ENCODE measurements around the gene VCL. TPM values are rescaled to one million over a fixed set of nuclear protein-coding genes. Genes with fewer than 3 reads are reported as not detected.

The VCL gene
- total RNA-seq, 4 donors from 2014 or later = 96.1 to 133 (median 120) TPM

DNA sequence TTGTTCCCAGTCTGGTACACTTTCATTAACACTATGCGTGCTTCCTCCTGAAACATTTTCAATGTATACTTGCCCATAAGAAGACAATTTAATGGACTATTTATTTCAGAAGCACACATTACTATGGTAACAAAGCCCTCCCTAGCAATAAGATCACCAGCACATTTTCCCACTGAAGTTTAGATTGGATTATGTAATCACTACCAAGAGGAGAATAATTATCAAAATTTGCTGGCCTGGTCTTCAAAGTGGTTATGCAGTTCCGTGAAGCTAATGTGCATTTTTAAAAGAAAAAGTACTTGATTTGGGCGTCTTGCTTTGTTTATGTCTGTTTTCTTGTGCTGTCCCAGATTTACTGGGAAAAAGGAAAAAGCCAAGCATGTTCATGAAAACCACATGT lies 90.8 kb downstream of the VCL start:
- Histone ChIP-seq H3K27me3 (no peaks in the 10 kb centered on the region), H3K36me3 (peaks cover 0 to 39% (median 14%) of the 10 kb centered on the region in 4 donors), H3K9me3 (no peaks in the 10 kb centered on the region), H3K4me1 (no peaks in the 10 kb centered on the region), H3K4me3 (no peak overlapping the region), H3K27ac (no peak overlapping the region)
- TF ChIP-seq, protein P1, sequence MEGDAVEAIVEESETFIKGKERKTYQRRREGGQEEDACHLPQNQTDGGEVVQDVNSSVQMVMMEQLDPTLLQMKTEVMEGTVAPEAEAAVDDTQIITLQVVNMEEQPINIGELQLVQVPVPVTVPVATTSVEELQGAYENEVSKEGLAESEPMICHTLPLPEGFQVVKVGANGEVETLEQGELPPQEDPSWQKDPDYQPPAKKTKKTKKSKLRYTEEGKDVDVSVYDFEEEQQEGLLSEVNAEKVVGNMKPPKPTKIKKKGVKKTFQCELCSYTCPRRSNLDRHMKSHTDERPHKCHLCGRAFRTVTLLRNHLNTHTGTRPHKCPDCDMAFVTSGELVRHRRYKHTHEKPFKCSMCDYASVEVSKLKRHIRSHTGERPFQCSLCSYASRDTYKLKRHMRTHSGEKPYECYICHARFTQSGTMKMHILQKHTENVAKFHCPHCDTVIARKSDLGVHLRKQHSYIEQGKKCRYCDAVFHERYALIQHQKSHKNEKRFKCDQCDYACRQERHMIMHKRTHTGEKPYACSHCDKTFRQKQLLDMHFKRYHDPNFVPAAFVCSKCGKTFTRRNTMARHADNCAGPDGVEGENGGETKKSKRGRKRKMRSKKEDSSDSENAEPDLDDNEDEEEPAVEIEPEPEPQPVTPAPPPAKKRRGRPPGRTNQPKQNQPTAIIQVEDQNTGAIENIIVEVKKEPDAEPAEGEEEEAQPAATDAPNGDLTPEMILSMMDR (IDR thresholded peaks at IDR 0.05) = no peak
- TF ChIP-seq POLR2AphosphoS5 (IDR thresholded peaks at IDR 0.05) (no peak), POLR2A (IDR thresholded peaks at IDR 0.05) (no peak), EP300 (IDR thresholded peaks at IDR 0.05; ENCODE audit: low read depth) (no peak)
- 65 to 93% methylated on average over 2 to 3 of the region's 3 CpGs for WGBS, 2 donors (ENCODE audit: low coverage in 1 of 2)
- intact Hi-C loops (cut with DNase I; ENCODE audit: low total_unique reads) (no loop called here), in situ Hi-C loops (cut with MboI; ENCODE audit: low pct_ligation_motif_present in 1 of 4, low pct_unique_long_range_greater_than_20kb in 1 of 4, low sequenced_read_pairs in 3 of 4) (loop anchor here in 3 of 4 donors (10.0 to 25.0 kb wide), 3 partner anchors 194 to 204 kb away; no protein-coding TSS in a partner anchor)
- DNase-seq = no peak

GRCh38 chr10:74092372-74092771 lies 94.5 kb downstream of the VCL start:
- H3K9me3 ChIP-seq = no peaks in the 10 kb centered on the region
- intact Hi-C loops (cut with DNase I; ENCODE audit: low total_unique reads) (no loop called here), in situ Hi-C loops (cut with MboI; ENCODE audit: low pct_ligation_motif_present in 1 of 4, low pct_unique_long_range_greater_than_20kb in 1 of 4, low sequenced_read_pairs in 3 of 4) (loop anchor here in 1 of 4 donors (25.0 kb wide), 1 partner anchor 205 kb away; no protein-coding TSS in a partner anchor)
- 90% methylated on average over 3 of the region's 3 CpGs; no CpG with 5 or more reads in 1 of the 2 donors for WGBS, 2 donors (ENCODE audit: low coverage in 1 of 2)
- H3K4me1 ChIP-seq = no peaks in the 10 kb centered on the region
- no peak for DNase-seq
- TF ChIP-seq, protein P1 (IDR thresholded peaks at IDR 0.05) = no peak
- TF ChIP-seq POLR2AphosphoS5 (IDR thresholded peaks at IDR 0.05) = no peak
- TF ChIP-seq EP300 (IDR thresholded peaks at IDR 0.05; ENCODE audit: low read depth) = no peak
- no peak for TF ChIP-seq POLR2A (IDR thresholded peaks at IDR 0.05)
- no peaks in the 10 kb centered on the region for H3K27me3 ChIP-seq
- H3K36me3 ChIP-seq = peaks cover 0 to 55% (median 27%) of the 10 kb centered on the region in 4 donors
- no peak overlapping the region for H3K27ac ChIP-seq
- H3K4me3 ChIP-seq = no peak overlapping the region

DNA sequence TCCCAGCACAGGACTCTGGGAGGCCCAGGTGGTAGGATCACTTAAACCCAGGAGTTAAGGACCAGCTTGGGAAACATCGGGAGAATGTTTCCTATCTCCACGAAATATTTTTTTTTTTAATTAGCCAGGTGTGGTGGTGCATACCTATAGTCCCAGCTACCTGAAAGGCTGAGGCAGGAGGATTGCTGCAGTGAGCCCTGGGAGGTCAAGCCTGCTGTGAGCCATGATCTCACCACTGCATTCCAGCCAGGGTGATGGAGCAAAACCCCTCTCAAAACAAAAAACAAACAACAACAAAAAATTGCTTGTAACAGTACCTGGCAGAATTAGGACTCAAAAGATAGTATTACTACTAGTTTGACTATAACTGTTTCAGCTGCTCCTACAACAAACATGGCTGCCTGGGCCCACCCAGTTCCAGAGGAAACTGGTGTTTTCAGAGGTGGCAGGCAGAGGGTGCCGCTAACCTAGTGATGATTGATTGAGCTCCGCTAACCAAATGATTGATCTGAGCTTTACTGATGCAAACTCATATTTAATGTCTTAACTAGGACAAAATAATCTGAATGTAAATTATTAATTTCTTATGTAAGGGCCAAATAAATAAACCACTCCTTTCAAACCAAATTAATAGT lies 95.7 kb downstream of the VCL start:
- H3K4me1 ChIP-seq = no peaks in the 10 kb centered on the region
- TF ChIP-seq EP300 (IDR thresholded peaks at IDR 0.05; ENCODE audit: low read depth) (no peak), POLR2AphosphoS5 (IDR thresholded peaks at IDR 0.05) (no peak), POLR2A (IDR thresholded peaks at IDR 0.05) (no peak)
- TF ChIP-seq, protein P1 (IDR thresholded peaks at IDR 0.05) = no peak
- WGBS, 2 donors (ENCODE audit: low coverage in 1 of 2) = 98 to 100% methylated on average over 2 to 4 of the region's 4 CpGs
- peaks cover 0 to 67% (median 30%) of the 10 kb centered on the region in 4 donors for H3K36me3 ChIP-seq
- no peak for DNase-seq
- H3K27me3 ChIP-seq = no peaks in the 10 kb centered on the region
- in situ Hi-C loops (cut with MboI; ENCODE audit: low pct_ligation_motif_present in 1 of 4, low pct_unique_long_range_greater_than_20kb in 1 of 4, low sequenced_read_pairs in 3 of 4) = loop anchor here in 1 of 4 donors (25.0 kb wide), 1 partner anchor 206 kb away; no protein-coding TSS in a partner anchor
- intact Hi-C loops (cut with DNase I; ENCODE audit: low total_unique reads) = no loop called here
- no peak overlapping the region for H3K27ac ChIP-seq
- no peak overlapping the region for H3K4me3 ChIP-seq
- no peaks in the 10 kb centered on the region for H3K9me3 ChIP-seq

DNA sequence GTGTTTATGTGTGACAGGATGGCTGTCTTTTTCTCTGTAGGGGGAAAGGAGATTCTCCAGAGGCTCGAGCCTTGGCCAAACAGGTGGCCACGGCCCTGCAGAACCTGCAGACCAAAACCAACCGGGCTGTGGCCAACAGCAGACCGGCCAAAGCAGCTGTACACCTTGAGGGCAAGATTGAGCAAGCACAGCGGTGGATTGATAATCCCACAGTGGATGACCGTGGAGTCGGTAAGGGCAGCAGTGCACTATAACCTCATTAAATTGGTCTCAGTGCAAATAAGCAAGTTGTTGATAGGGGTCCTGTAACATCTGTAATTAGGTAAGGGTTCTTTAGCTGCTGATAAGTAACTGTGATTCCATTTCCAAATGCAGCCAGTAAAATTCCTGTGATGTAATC lies 96.3 kb downstream of the VCL start:
- Histone ChIP-seq H3K4me3 (no peak overlapping the region), H3K4me1 (no peaks in the 10 kb centered on the region), H3K9me3 (no peaks in the 10 kb centered on the region), H3K27me3 (no peaks in the 10 kb centered on the region), H3K36me3 (peaks cover 0 to 67% (median 32%) of the 10 kb centered on the region in 4 donors), H3K27ac (no peak overlapping the region)
- intact Hi-C loops (cut with DNase I; ENCODE audit: low total_unique reads) = no loop called here
- WGBS, 2 donors (ENCODE audit: low coverage in 1 of 2) = 94 to 100% methylated on average over 1 to 7 of the region's 7 CpGs
- no peak for DNase-seq
- TF ChIP-seq, protein P1 (IDR thresholded peaks at IDR 0.05) = no peak
- TF ChIP-seq POLR2A (IDR thresholded peaks at IDR 0.05) (no peak), POLR2AphosphoS5 (IDR thresholded peaks at IDR 0.05) (no peak), EP300 (IDR thresholded peaks at IDR 0.05; ENCODE audit: low read depth) (no peak)
- in situ Hi-C loops (cut with MboI; ENCODE audit: low pct_ligation_motif_present in 1 of 4, low pct_unique_long_range_greater_than_20kb in 1 of 4, low sequenced_read_pairs in 3 of 4) = loop anchor here in 1 of 4 donors (25.0 kb wide), 1 partner anchor 207 kb away; no protein-coding TSS in a partner anchor

All from transverse colon (tissue), 4 donors.